GM18861 (cell line): ENCODE results near the gene CACNB4.
"Not testable (repeated sequence)": the region's sequence is repeated elsewhere in the genome, so short reads cannot be mapped to it uniquely, and the experiment has no call there.

Experiments used
- ATAC-seq: cut with Tn5 transposase; IDR thresholded peaks from one replicate; pipeline ENCODE4 v1.9.1; 2021; ENCODE audit not compliant: unreplicated experiment

CACNB4 gene

GRCh38 chr2:151946250-151946884 is 152.5 kb downstream of the CACNB4 start:
- ATAC-seq = no peak

GRCh38 chr2:151945602-151946001 is 153.2 kb downstream of the CACNB4 start:
- no peak for ATAC-seq

GRCh38 chr2:151945186-151945585 is 153.7 kb downstream of the CACNB4 start:
- ATAC-seq = no peak

- no peak for ATAC-seq
Observed at GRCh38 chr2:151943461-151943860, 155.4 kb downstream of the CACNB4 start.

GRCh38 chr2:151942540-151943205 is 156.2 kb downstream of the CACNB4 start:
- not testable (repeated sequence) for ATAC-seq

- no peak for ATAC-seq
Observed at GRCh38 chr2:151937966-151938365, 160.9 kb downstream of the CACNB4 start.

- ATAC-seq = no peak
Observed at GRCh38 chr2:151936626-151937025, 162.2 kb downstream of the CACNB4 start.

GRCh38 chr2:151933266-151933804 is 165.5 kb downstream of the CACNB4 start:
- ATAC-seq = no peak

GRCh38 chr2:151931756-151932155 is 167.1 kb downstream of the CACNB4 start:
- ATAC-seq = no peak

GRCh38 chr2:151931030-151931611 is 167.7 kb downstream of the CACNB4 start:
- no peak for ATAC-seq

GRCh38 chr2:151930042-151930441 is 168.8 kb downstream of the CACNB4 start:
- ATAC-seq = no peak

GRCh38 chr2:151928380-151928779 is 170.5 kb downstream of the CACNB4 start:
- ATAC-seq = no peak

- ATAC-seq = no peak
Observed at GRCh38 chr2:151927501-151928221, 171.2 kb downstream of the CACNB4 start.

GRCh38 chr2:151922845-151923666 is 175.8 kb downstream of the CACNB4 start:
- ATAC-seq = no peak

GRCh38 chr2:151919786-151920185 is 179.1 kb downstream of the CACNB4 start:
- ATAC-seq = no peak

GRCh38 chr2:151918308-151918707 is 180.5 kb downstream of the CACNB4 start:
- no peak for ATAC-seq

GRCh38 chr2:151916632-151917031 is 182.2 kb downstream of the CACNB4 start:
- ATAC-seq = no peak

GRCh38 chr2:151915629-151916025 is 183.2 kb downstream of the CACNB4 start:
- not testable (repeated sequence) for ATAC-seq

- ATAC-seq = no peak
Observed at GRCh38 chr2:151914989-151915628, 183.7 kb downstream of the CACNB4 start.
